OCI-LY7 (cell line): ENCODE results near the gene AGBL1. TPM values are rescaled to one million over a fixed set of nuclear protein-coding genes. Genes with fewer than 3 reads are reported as not detected.

Experiments used
- BruUV-seq: library from RNA; stranded (reverse); fragments of 400-500 nt; replicated peaks from 2 replicates; lab custom pipeline; 2021; lab: Mats Ljungman, UMichigan
- CTCF ChIA-PET: fragments of 300-600 bp; sonication (Branson Sonifier 250); formaldehyde crosslinking; loops from one replicate; lab custom pipeline; 2022; ENCODE audit warnings: antibody characterized with exemption; ENCODE audit not compliant: unreplicated experiment; lab: Charles Lee
- POLR2A ChIA-PET: fragments of 300-600 bp; sonication (Branson Sonifier 250); formaldehyde crosslinking; loops from one replicate; lab custom pipeline; 2022; ENCODE audit warnings: antibody characterized with exemption; lab: Charles Lee
- DNase-seq: peaks from one replicate; pipeline ENCODE4 v3.0.0-alpha.2; 2015; ENCODE audit warnings: low spot score
- H2AFZ ChIP-seq: fragments of 200-600 bp; sonication (generic), shearing (Covaris generic); 2 replicates; pipeline ENCODE4 v1.6.1; 2014; ENCODE audit warnings: mild to moderate bottlenecking, antibody characterized with exemption, low read length, moderate library complexity
- H3K27ac ChIP-seq: fragments of 200-600 bp; sonication (generic); 2 replicates; pipeline ENCODE4 v1.5.1; 2014; ENCODE audit warnings: mixed run types, low read depth, mild to moderate bottlenecking, moderate library complexity, low read length, inconsistent platforms; ENCODE audit not compliant: poor library complexity, severe bottlenecking
- H3K36me3 ChIP-seq: fragments of 200-600 bp; sonication (generic); 2 replicates; pipeline ENCODE4 v1.6.1; 2014; ENCODE audit warnings: mild to moderate bottlenecking, antibody characterized with exemption, low read length, moderate library complexity, mixed read lengths; ENCODE audit not compliant: insufficient read depth
- H3K4me1 ChIP-seq: fragments of 200-600 bp; sonication (generic); 2 replicates; pipeline ENCODE4 v1.5.1; 2014; ENCODE audit warnings: mild to moderate bottlenecking, low read length; ENCODE audit not compliant: insufficient read depth, poor library complexity, severe bottlenecking
- H3K4me2 ChIP-seq: fragments of 200-600 bp; sonication (generic); 2 replicates; pipeline ENCODE4 v1.6.1; 2014; ENCODE audit warnings: mild to moderate bottlenecking, low read length
- H3K4me3 ChIP-seq: fragments of 200-600 bp; sonication (generic); 2 replicates; pipeline ENCODE4 v1.5.1; 2014; ENCODE audit warnings: mild to moderate bottlenecking, low read depth, low read length; ENCODE audit not compliant: poor library complexity, severe bottlenecking
- H3K79me2 ChIP-seq: fragments of 200-600 bp; sonication (generic); 2 replicates; pipeline ENCODE4 v1.6.1; 2016; ENCODE audit warnings: low read depth, mild to moderate bottlenecking, low read length, moderate library complexity, mixed read lengths; ENCODE audit not compliant: insufficient read depth
- H3K9me2 ChIP-seq: fragments of 200-600 bp; sonication (generic); 2 replicates; pipeline ENCODE4 v1.6.1; 2016; ENCODE audit warnings: mild to moderate bottlenecking, low read length, mixed read lengths; ENCODE audit not compliant: insufficient read depth
- H3K9me3 ChIP-seq: fragments of 200-600 bp; sonication (generic); 2 replicates; pipeline ENCODE4 v1.6.1; 2014; ENCODE audit warnings: mild to moderate bottlenecking, mixed run types, low read length, mixed read lengths
- H4K20me1 ChIP-seq: fragments of 200-600 bp; sonication (generic); 2 replicates; pipeline ENCODE4 v1.6.1; 2014; ENCODE audit warnings: mild to moderate bottlenecking, antibody characterized with exemption, low read length, moderate library complexity, mixed read lengths; ENCODE audit not compliant: insufficient read depth
- EZH2phosphoT487 ChIP-seq: fragments of 200-600 bp; sonication (generic); IDR thresholded peaks from 2 replicates; pipeline ENCODE4 v1.6.1; 2018; ENCODE audit warnings: low read depth, borderline replicate concordance, mild to moderate bottlenecking, mixed run types, antibody characterized with exemption, low read length, moderate library complexity, mixed read lengths
- intact Hi-C: fragments of 100-400 bp; cut with micrococcal nuclease; formaldehyde crosslinking; loops from one replicate; pipeline ENCODE4 v1.10.0; 2022; ENCODE audit not compliant: unreplicated experiment
- total RNA-seq, 2 experiments: library from RNA; depleted of rRNA in 1 of 2; stranded (reverse); fragments of >200 nt in 1 of 2; shearing (Covaris generic) in 1 of 2; gene quantifications; 2 replicates each; pipeline ENCODE4 v1.2.3, GENCODE V29; 2014 to 2022
- TF ChIP-seq, protein P1 (sequence below): fragments of 200-600 bp; sonication (generic); conservative IDR thresholded peaks from 2 replicates; pipeline ENCODE4 v1.5.1; 2014; ENCODE audit warnings: mild to moderate bottlenecking, antibody characterized with exemption, low read length, moderate library complexity, mixed read lengths

AGBL1 gene
- total RNA-seq, 2 experiments from 2014 or later = not detected

DNA sequence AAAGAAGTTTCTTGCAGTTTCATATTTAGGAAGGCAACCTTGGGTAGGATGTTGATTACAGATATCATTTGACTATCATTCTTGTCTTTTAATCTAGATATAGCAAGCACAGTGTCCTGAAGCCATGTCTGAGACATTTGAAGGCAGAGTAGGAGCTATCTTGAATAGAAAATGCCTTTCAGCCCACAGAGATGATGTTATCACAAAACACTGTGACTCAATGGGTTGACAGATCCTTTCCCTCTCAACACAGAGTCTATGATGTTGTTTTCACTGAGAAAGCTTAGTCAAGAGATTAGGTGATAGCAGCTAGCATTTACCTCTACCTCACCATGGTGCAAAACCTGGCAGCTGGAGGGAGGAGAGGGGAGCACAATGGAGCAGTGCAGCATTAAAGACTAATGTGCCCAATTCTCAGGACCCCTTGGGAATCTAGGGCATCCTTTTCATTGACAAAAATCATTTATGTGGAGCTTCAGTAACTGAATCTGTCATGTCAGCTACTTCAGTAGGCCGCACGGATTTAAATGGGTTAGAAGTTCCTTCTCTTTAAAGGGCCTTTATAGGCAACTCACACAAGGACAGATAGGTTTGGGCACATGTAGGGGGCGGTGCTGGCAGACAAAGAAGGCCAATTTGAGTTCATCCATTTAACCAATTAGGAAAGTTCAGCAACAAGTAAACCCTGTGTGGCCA lies 121.8 kb downstream of the AGBL1 start:
- ChIA-PET CTCF (no interaction called here), POLR2A (interaction anchor here (0.6 kb wide), 1 partner anchor 13 kb away, joined by 3 read pairs; no protein-coding TSS in a partner anchor)
- H3K79me2 ChIP-seq = no peaks in the 10 kb centered on the region
- no TSS peak for BruUV-seq
- no peak overlapping the region for H2AFZ ChIP-seq
- no peak overlapping the region for H3K27ac ChIP-seq
- no peaks in the 10 kb centered on the region for H3K4me1 ChIP-seq
- no peaks in the 10 kb centered on the region for H3K9me3 ChIP-seq
- TF ChIP-seq, protein P1, sequence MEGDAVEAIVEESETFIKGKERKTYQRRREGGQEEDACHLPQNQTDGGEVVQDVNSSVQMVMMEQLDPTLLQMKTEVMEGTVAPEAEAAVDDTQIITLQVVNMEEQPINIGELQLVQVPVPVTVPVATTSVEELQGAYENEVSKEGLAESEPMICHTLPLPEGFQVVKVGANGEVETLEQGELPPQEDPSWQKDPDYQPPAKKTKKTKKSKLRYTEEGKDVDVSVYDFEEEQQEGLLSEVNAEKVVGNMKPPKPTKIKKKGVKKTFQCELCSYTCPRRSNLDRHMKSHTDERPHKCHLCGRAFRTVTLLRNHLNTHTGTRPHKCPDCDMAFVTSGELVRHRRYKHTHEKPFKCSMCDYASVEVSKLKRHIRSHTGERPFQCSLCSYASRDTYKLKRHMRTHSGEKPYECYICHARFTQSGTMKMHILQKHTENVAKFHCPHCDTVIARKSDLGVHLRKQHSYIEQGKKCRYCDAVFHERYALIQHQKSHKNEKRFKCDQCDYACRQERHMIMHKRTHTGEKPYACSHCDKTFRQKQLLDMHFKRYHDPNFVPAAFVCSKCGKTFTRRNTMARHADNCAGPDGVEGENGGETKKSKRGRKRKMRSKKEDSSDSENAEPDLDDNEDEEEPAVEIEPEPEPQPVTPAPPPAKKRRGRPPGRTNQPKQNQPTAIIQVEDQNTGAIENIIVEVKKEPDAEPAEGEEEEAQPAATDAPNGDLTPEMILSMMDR = no peak
- TF ChIP-seq EZH2phosphoT487 = no peak
- no peaks in the 10 kb centered on the region for H3K9me2 ChIP-seq
- no peak overlapping the region for H3K4me2 ChIP-seq
- no peak for DNase-seq
- no peaks in the 10 kb centered on the region for H4K20me1 ChIP-seq
- no peak overlapping the region for H3K4me3 ChIP-seq
- H3K36me3 ChIP-seq = no peaks in the 10 kb centered on the region
- intact Hi-C loops = no loop called here

DNA sequence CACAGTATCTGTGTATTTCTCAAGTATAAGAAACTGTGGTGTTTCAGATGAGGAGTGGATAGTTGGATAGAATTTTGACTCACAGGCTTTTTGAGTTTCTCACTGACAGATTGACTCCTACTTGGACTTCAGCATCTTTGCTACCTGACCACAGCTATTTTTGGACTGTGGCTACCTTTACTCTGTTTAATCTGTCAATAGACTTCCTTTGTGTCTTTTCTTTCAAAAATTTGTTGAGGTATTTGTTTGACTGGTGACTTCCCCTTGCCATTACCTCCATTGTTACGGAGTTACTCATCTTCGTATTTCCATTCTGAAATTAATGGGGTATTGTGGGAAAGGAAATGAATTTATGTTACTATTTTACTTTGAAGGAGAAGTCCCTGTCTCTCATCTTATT lies 123.8 kb downstream of the AGBL1 start:
- Histone ChIP-seq H3K9me2 (no peaks in the 10 kb centered on the region), H3K36me3 (no peaks in the 10 kb centered on the region), H3K4me2 (no peak overlapping the region), H3K4me1 (no peaks in the 10 kb centered on the region), H3K27ac (no peak overlapping the region), H3K79me2 (no peaks in the 10 kb centered on the region), H2AFZ (no peak overlapping the region), H3K9me3 (no peaks in the 10 kb centered on the region), H3K4me3 (no peak overlapping the region), H4K20me1 (no peaks in the 10 kb centered on the region)
- no TSS peak for BruUV-seq
- intact Hi-C loops = no loop called here
- POLR2A ChIA-PET = no interaction called here
- no peak for TF ChIP-seq EZH2phosphoT487
- TF ChIP-seq, protein P1 = no peak
- no peak for DNase-seq
- CTCF ChIA-PET = no interaction called here

DNA sequence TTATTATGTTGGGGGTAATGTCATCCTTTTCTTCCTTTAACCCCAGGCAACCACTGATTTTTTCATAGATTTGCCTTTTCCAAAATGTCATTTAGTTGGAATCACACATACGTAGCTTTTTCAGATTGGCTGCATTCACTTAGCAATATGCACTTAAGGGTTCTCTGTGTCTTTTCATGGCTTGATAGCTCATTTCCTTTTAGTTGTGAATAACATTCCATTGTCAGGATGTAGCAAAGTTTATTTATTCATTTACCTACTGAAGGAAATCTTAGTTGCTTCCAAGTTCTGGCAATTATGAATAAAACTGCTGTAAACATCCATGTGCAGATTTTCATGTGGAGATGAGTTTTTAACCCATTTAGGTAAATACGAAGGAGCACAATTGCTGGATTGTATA lies 125.4 kb downstream of the AGBL1 start:
- Histone ChIP-seq H3K4me2 (no peak overlapping the region), H2AFZ (no peak overlapping the region), H3K79me2 (no peaks in the 10 kb centered on the region), H3K9me3 (no peaks in the 10 kb centered on the region), H3K4me3 (no peak overlapping the region), H4K20me1 (no peaks in the 10 kb centered on the region), H3K36me3 (no peaks in the 10 kb centered on the region), H3K4me1 (no peaks in the 10 kb centered on the region), H3K27ac (no peak overlapping the region), H3K9me2 (no peaks in the 10 kb centered on the region)
- DNase-seq = no peak
- no peak for TF ChIP-seq EZH2phosphoT487
- TF ChIP-seq, protein P1 = no peak
- ChIA-PET CTCF (no interaction called here), POLR2A (no interaction called here)
- BruUV-seq = no TSS peak
- intact Hi-C loops = no loop called here
